Parathyroid adenoma (tissue), 2 donors: ENCODE data around the gene ZNF594.
"Not testable (repeated sequence)": the region's sequence is repeated elsewhere in the genome, so short reads cannot be mapped to it uniquely, and the experiment has no call there.

ENCODE experiments used
- H2AFZ ChIP-seq: fragments of 300-600 bp; sonication (generic); one replicate; pipeline ENCODE4 v1.7.0; 2017; ENCODE audit warnings: antibody characterized with exemption, mild to moderate bottlenecking
- H3K27ac ChIP-seq: fragments of 300-600 bp; sonication (generic); one replicate; pipeline ENCODE4 v1.7.0; 2017
- H3K27me3 ChIP-seq: fragments of 300-600 bp; sonication (generic); one replicate; pipeline ENCODE4 v1.7.0; 2017; ENCODE audit warnings: low read length; ENCODE audit not compliant: control insufficient read depth, insufficient read depth
- H3K36me3 ChIP-seq: fragments of 300-600 bp; sonication (generic); one replicate; pipeline ENCODE4 v1.7.0; 2017; ENCODE audit warnings: low read length; ENCODE audit not compliant: control insufficient read depth, insufficient read depth
- H3K4me1 ChIP-seq: fragments of 300-600 bp; sonication (generic); one replicate; pipeline ENCODE4 v1.7.0; 2017; ENCODE audit warnings: control low read depth
- H3K4me2 ChIP-seq: fragments of 300-600 bp; sonication (generic); one replicate; pipeline ENCODE4 v1.7.0; 2017; ENCODE audit warnings: low read length
- H3K4me3 ChIP-seq: fragments of 300-600 bp; sonication (generic); one replicate; pipeline ENCODE4 v1.7.0; 2017; ENCODE audit warnings: low read depth, low read length
- H3K79me2 ChIP-seq: fragments of 300-600 bp; sonication (generic); one replicate; pipeline ENCODE4 v1.7.0; 2017; ENCODE audit warnings: control low read depth
- H3K9ac ChIP-seq: fragments of 300-600 bp; sonication (generic); one replicate; pipeline ENCODE4 v1.7.0; 2017; ENCODE audit warnings: mild to moderate bottlenecking
- H3K9me3 ChIP-seq: fragments of 300-600 bp; sonication (generic); one replicate; pipeline ENCODE4 v1.7.0; 2017; ENCODE audit warnings: low read length; ENCODE audit not compliant: control insufficient read depth
- TF ChIP-seq, protein P1 (sequence below): fragments of 300-600 bp; sonication (generic); IDR thresholded peaks from one replicate; pipeline ENCODE4 v1.7.0; 2017; ENCODE audit warnings: antibody characterized with exemption, mild to moderate bottlenecking
- donor health status: primary hyperparathyroidism.

The ZNF594 gene

DNA sequence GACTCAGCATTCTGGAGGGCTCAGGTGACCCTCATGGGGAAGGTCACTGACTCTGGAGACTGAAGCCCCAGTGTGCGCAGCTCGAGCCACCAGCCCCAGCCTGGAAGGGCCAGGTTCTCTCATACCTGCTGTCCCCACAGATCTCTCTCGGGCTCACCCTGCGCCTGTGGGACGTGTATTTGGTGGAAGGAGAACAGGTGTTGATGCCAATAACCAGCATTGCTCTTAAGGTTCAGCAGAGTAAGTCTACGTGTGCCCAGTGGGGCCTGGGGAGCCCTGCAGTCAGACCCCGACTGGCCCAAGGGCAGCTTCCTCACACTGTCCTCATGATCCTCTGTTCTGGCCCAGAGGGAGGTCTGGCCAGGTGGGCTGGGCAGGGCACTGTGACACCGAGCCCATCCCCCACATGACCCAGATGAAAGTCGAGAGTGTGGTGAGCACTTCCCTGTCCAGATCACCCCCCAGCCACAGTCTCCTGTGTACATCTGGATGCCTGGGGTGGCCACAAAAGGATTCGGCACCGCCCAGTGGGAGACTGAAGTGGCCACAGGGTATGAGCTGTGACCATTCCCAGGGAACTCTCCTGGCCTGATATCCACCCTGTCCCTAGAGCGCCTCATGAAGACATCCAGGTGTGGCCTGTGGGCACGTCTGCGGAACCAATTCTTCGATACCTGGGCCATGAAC, 54.0 kb downstream of the ZNF594 start:
- not testable (repeated sequence) for H3K4me1 ChIP-seq, H3K79me2 ChIP-seq, H3K27ac ChIP-seq, H3K27me3 ChIP-seq, H3K36me3 ChIP-seq, H3K4me2 ChIP-seq, H2AFZ ChIP-seq, H3K9me3 ChIP-seq, H3K4me3 ChIP-seq, H3K9ac ChIP-seq

- H3K36me3 ChIP-seq, H3K9me3 ChIP-seq, H3K4me3 ChIP-seq, H3K27ac ChIP-seq, H2AFZ ChIP-seq, H3K4me2 ChIP-seq, H3K79me2 ChIP-seq, H3K4me1 ChIP-seq, H3K9ac ChIP-seq, H3K27me3 ChIP-seq: not testable (repeated sequence)
These were observed 54.9 kb downstream of the ZNF594 start for GRCh38 chr17:5136580-5137412.

DNA sequence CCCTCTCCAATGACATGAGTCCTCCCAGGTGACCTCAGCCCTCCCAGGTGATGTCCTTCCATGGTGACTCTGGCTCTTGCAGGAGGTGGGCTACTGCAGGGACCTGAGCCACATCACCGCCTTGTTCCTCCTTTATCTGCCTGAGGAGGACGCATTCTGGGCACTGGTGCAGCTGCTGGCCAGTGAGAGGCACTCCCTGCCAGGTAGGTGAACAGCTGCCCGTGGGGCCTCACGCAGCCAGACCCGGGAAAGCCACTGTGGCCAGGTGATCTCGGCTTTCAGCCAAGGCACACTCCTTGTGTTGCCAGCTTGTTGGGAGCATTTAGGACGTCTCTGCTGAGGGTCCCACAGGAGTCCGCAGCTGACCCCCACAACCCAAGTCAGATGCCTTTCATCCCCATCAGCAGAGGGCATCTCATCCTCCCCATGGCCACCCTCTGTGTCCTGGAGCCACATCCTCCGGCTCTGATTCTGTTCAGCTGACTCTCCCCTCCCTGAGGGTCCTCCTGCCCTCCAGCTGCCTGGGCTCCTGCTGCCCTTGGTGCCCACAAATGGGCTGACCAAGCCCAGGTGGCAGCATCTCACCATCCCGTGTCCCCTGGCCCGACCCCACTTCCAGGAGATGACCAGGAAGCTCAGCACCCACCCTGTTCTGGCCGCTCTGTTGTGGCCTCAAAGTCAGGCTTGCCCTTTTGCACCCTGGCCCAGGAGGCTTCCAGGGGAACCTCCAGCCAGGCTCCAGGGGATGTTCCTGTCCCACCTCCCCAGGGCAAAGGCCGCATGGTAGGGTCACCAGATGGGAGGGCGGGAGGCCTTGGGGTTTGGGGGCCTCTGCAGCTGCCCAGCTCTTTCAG, 55.7 kb downstream of the ZNF594 start:
- Histone ChIP-seq H3K27ac (no peak overlapping the region), H3K36me3 (no peaks in the 10 kb centered on the region), H3K4me3 (no peak overlapping the region), H3K4me1 (no peaks in the 10 kb centered on the region), H3K79me2 (no peaks in the 10 kb centered on the region), H3K9ac (no peak overlapping the region), H3K4me2 (no peak overlapping the region), H2AFZ (no peak overlapping the region), H3K9me3 (no peaks in the 10 kb centered on the region), H3K27me3 (no peaks in the 10 kb centered on the region)
- TF ChIP-seq, protein P1, sequence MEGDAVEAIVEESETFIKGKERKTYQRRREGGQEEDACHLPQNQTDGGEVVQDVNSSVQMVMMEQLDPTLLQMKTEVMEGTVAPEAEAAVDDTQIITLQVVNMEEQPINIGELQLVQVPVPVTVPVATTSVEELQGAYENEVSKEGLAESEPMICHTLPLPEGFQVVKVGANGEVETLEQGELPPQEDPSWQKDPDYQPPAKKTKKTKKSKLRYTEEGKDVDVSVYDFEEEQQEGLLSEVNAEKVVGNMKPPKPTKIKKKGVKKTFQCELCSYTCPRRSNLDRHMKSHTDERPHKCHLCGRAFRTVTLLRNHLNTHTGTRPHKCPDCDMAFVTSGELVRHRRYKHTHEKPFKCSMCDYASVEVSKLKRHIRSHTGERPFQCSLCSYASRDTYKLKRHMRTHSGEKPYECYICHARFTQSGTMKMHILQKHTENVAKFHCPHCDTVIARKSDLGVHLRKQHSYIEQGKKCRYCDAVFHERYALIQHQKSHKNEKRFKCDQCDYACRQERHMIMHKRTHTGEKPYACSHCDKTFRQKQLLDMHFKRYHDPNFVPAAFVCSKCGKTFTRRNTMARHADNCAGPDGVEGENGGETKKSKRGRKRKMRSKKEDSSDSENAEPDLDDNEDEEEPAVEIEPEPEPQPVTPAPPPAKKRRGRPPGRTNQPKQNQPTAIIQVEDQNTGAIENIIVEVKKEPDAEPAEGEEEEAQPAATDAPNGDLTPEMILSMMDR: no peak

DNA sequence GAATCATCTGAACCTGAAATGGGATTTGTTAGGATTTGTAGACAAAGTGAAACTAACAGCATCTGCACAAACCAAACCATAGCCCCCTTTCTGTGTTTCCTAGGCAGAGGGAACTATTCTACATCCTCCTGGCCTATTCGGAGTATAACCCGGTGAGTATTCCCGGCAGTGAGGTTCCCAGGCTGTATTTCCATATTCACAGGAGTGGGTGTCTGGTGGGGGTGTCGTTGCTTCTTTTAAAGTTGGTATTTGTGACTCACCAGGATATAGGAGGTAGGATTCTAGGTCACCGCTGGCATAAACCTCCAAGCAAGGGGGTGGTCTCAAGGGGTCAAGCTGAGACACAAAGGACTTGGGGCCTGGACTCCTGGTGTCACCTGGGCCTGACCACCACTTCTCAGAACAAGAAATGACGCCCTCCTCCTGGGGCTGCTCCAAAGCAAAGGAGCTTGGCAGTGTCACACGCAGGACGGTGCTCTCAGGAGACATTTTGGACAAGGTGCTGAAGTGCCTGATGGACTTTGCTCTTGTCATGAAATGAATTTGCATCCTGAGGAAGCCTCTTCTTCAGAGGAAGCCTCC, 56.4 kb downstream of the ZNF594 start:
- H3K79me2 ChIP-seq, H3K9me3 ChIP-seq, H3K27me3 ChIP-seq, H3K27ac ChIP-seq, H2AFZ ChIP-seq, H3K4me2 ChIP-seq, H3K36me3 ChIP-seq, H3K4me1 ChIP-seq, H3K4me3 ChIP-seq, H3K9ac ChIP-seq: not testable (repeated sequence)

DNA sequence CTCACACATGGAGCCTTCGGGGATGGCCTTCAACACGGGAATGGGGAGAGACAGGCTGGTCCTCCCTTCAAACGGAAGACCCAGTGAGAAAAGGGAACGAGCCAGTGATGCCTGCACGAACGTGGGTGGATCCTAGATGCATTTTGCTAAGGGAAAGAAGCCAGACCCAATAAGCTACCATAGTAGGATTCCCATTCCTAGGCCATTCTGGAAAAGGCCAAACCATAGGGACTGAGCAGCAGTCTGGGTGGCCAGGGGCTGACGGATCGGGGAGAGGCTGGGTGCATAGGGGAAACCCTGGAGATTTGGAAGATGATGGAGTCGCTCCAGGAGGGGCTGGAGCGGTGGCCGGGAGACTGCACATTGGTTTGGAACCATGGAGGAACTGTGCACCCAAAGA, 57.1 kb downstream of the ZNF594 start:
- not testable (repeated sequence) for H3K9ac ChIP-seq, H2AFZ ChIP-seq, H3K4me3 ChIP-seq, H3K36me3 ChIP-seq, H3K79me2 ChIP-seq, H3K27ac ChIP-seq, H3K4me1 ChIP-seq, H3K4me2 ChIP-seq, H3K9me3 ChIP-seq, H3K27me3 ChIP-seq

DNA sequence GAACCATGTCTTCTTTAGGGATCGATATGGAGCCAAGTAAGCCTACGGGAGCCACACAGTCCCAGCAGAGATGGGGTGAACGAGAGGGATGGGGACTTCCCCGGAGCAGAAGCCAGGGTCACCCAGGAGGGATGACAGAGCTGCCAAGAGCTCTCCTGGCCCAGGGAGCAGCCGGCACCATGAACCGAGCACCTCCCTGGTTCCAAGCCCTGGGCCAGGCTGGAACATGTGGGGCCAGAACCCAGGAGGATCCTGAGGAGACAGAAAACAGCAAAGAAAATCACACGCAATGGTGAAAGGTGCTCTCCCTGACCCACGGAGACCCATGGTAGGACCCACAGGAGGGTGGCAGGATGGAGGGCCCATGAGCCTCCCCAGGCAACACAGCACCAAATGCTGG, 57.7 kb downstream of the ZNF594 start:
- not testable (repeated sequence) for H3K9ac ChIP-seq, H3K79me2 ChIP-seq, H3K36me3 ChIP-seq, H3K27me3 ChIP-seq, H3K4me2 ChIP-seq, H3K9me3 ChIP-seq, H3K4me1 ChIP-seq, H2AFZ ChIP-seq, H3K27ac ChIP-seq, H3K4me3 ChIP-seq
